HepG2 (cell line): ENCODE measurements around the gene TBC1D22A. TPM values are rescaled to one million over a fixed set of nuclear protein-coding genes. Genes with fewer than 3 reads are reported as not detected.
"Not testable (repeated sequence)": the region's sequence is repeated elsewhere in the genome, so short reads cannot be mapped to it uniquely, and the experiment has no call there.

Source experiments
- ATAC-seq: fragments of 200-7000 bp; cut with Tn5 transposase; 3 replicates; pipeline ENCODE4 v1.9.1; 2020; ENCODE audit warnings: mild to moderate bottlenecking, moderate library complexity
- BruUV-seq: library from RNA; stranded (reverse); fragments of 400-500 nt; replicated peaks from 2 replicates; lab custom pipeline; 2021; lab: Mats Ljungman, UMichigan
- CTCF ChIA-PET: fragments of 300-600 bp; formaldehyde crosslinking; extraction: SDS; loops from one replicate; lab custom pipeline; 2021; ENCODE audit warnings: low total read pairs, inconsistent platforms, low intra/inter-chr PET ratio; lab: Yijun Ruan, JAX
- POLR2A ChIA-PET: fragments of 350-600 bp; sonication (Branson Sonifier 250); formaldehyde crosslinking; loops from one replicate; lab custom pipeline; 2020; ENCODE audit warnings: antibody characterized with exemption, inconsistent platforms; lab: Yijun Ruan, JAX
- DNase-seq: peaks from one replicate; pipeline ENCODE4 v3.0.0-alpha.2; 2015; ENCODE audit warnings: low spot score
- FAIRE-seq: peaks from 3 replicates; lab custom pipeline; 2011; peaks lifted over from hg19 to GRCh38; lab: Jason Lieb, UNC
- H2AFZ ChIP-seq: one replicate; pipeline ENCODE4 v1.6.1; 2011; ENCODE audit warnings: low read length, inconsistent platforms
- H3K27ac ChIP-seq: fragments of 300-600 bp; 3 replicates; pipeline ENCODE4 v1.8.0; 2011; ENCODE audit warnings: mixed run types, mild to moderate bottlenecking, mixed read lengths, low read length, inconsistent platforms; ENCODE audit not compliant: insufficient read depth; ENCODE audit errors: extremely low read length
- H3K27me3 ChIP-seq, 2 experiments: fragments of 200-600 bp in 1 of 2; 2 replicates in 1 of 2; 3 replicates in 1 of 2; pipeline versions ENCODE4 v1.6.0 to v1.8.0; 2011; ENCODE audit warnings: low read length in 2 of 2, mild to moderate bottlenecking in 2 of 2, moderate library complexity in 2 of 2, inconsistent platforms in 1 of 2; ENCODE audit not compliant: insufficient read depth in 2 of 2, control insufficient read depth in 1 of 2
- H3K36me3 ChIP-seq, 2 experiments: fragments of 200-600 bp in 1 of 2; replicated peaks in 1 of 2; 2 replicates in 1 of 2; 3 replicates in 1 of 2; pipeline versions ENCODE4 v1.5.1 to v1.8.0; 2011; ENCODE audit warnings: low read length in 2 of 2, inconsistent platforms in 1 of 2; ENCODE audit not compliant: insufficient read depth in 2 of 2, control insufficient read depth in 1 of 2
- H3K4me1 ChIP-seq: 2 replicates; pipeline ENCODE4 v1.5.1; 2012; ENCODE audit warnings: low read length, inconsistent platforms; ENCODE audit not compliant: insufficient read depth
- H3K4me2 ChIP-seq: 2 replicates; pipeline ENCODE4 v1.6.0; 2011; ENCODE audit warnings: low read depth, low read length, inconsistent platforms
- H3K4me3 ChIP-seq, 3 experiments: fragments of 200-600 bp in 1 of 3; sonication (generic), shearing (Covaris generic) in 1 of 3; replicated peaks in 1 of 3; 2 replicates each; pipeline ENCODE4 v1.5.1; 2011 to 2016; ENCODE audit warnings: low read length in 3 of 3, inconsistent platforms in 2 of 3, low read depth in 2 of 3, mild to moderate bottlenecking in 2 of 3, control low read depth in 1 of 3, mixed read lengths in 1 of 3; ENCODE audit not compliant: insufficient read depth in 1 of 3
- H3K79me2 ChIP-seq: one replicate; pipeline ENCODE4 v1.6.1; 2011; ENCODE audit warnings: low read length, inconsistent platforms; ENCODE audit not compliant: insufficient read depth
- H3K9ac ChIP-seq: 2 replicates; pipeline ENCODE4 v1.6.0; 2011; ENCODE audit warnings: mild to moderate bottlenecking, low read depth, low read length, inconsistent platforms; ENCODE audit not compliant: insufficient read depth
- H3K9me3 ChIP-seq: 2 replicates; pipeline ENCODE4 v1.5.1; 2012; ENCODE audit warnings: mild to moderate bottlenecking, low read length
- H4K20me1 ChIP-seq: 2 replicates; pipeline ENCODE4 v1.6.0; 2011; ENCODE audit warnings: inconsistent platforms, mild to moderate bottlenecking, low read length, moderate library complexity; ENCODE audit not compliant: insufficient read depth
- ATF2 ChIP-seq: sonication (generic); formaldehyde crosslinking; IDR thresholded peaks from 2 replicates; pipeline ENCODE4 v1.4.0; 2020; ENCODE audit warnings: missing genetic modification reagents
- EZH2 ChIP-seq: conservative IDR thresholded peaks from 2 replicates; pipeline ENCODE4 v1.6.1; 2012; ENCODE audit warnings: mild to moderate bottlenecking, low read depth, low read length, moderate library complexity
- GABPB1 ChIP-seq: IDR thresholded peaks from 2 replicates; pipeline ENCODE4 v1.6.1; 2016; ENCODE audit warnings: mild to moderate bottlenecking, missing genetic modification reagents, moderate library complexity, missing compliant biosample characterization
- HOXA7 ChIP-seq: sonication (generic); formaldehyde crosslinking; IDR thresholded peaks from 2 replicates; pipeline ENCODE4 v1.8.1; 2022; ENCODE audit warnings: mild to moderate bottlenecking, missing genetic modification reagents, moderate library complexity
- NCOA1 ChIP-seq: sonication (generic); formaldehyde crosslinking; IDR thresholded peaks from 2 replicates; pipeline ENCODE4 v1.9.0; 2021; ENCODE audit warnings: missing genetic modification reagents
- PCBP2 ChIP-seq: fragments of 200-400 bp; formaldehyde crosslinking; optimal IDR thresholded peaks from 2 replicates; pipeline ENCODE3; 2018; ENCODE audit warnings: low read length, low read depth; ENCODE audit not compliant: poor library complexity, severe bottlenecking
- SOX13 ChIP-seq, 3 experiments: fragments of 450-650 bp in 1 of 3; sonication (generic) in 1 of 3; formaldehyde crosslinking in 1 of 3; IDR thresholded peaks in 2 of 3; conservative IDR thresholded peaks in 1 of 3; 2 replicates each; pipeline versions ENCODE4 v1.5.0 to v1.6.1; 2016 to 2020; ENCODE audit warnings: antibody characterized with exemption in 1 of 3, mild to moderate bottlenecking in 1 of 3, missing compliant biosample characterization in 1 of 3, missing genetic modification reagents in 1 of 3, moderate library complexity in 1 of 3
- ZMYM2 ChIP-seq: sonication (generic); formaldehyde crosslinking; IDR thresholded peaks from 2 replicates; pipeline ENCODE4 v1.8.0; 2022; ENCODE audit warnings: mild to moderate bottlenecking, missing genetic modification reagents
- ZNF234 ChIP-seq: sonication (generic); formaldehyde crosslinking; conservative IDR thresholded peaks from 2 replicates; pipeline ENCODE4 v1.5.1; 2020; ENCODE audit warnings: mild to moderate bottlenecking, missing genetic modification reagents
- ZNF33A ChIP-seq: sonication (generic); formaldehyde crosslinking; IDR thresholded peaks from 2 replicates; pipeline ENCODE4 v1.5.1; 2020; ENCODE audit warnings: missing genetic modification reagents, mild to moderate bottlenecking, moderate library complexity, borderline replicate concordance
- WGBS: methylation state at CpG from one replicate; pipeline ENCODE4 v1.1.6; 2017; ENCODE audit warnings: low lambda C conversion rate; 5-methylcytosine and 5-hydroxymethylcytosine counted together
- in situ Hi-C: cut with HindIII; loops from 2 replicates; pipeline ENCODE4 v1.10.0; 2017; ENCODE audit warnings: low pct_unique_long_range_greater_than_20kb; ENCODE audit not compliant: extremely low pct_ligation_motif_present
- intact Hi-C: fragments of 100-400 bp; cut with micrococcal nuclease; formaldehyde crosslinking; loops from one replicate; pipeline ENCODE4 v1.10.0; 2022; ENCODE audit not compliant: unreplicated experiment
- polyA plus RNA-seq, 8 experiments: library from polyadenylated mRNA; depleted of rRNA in 3 of 8; stranded (reverse) in 7 of 8; unstranded in 1 of 8; fragments of >200 nt; fragmentation: Illumina TruSeq in 4 of 8; extraction: Trizol in 4 of 8; gene quantifications; 2 replicates each; pipeline versions ENCODE4 v1.2.1 to v1.2.3, GENCODE V29; 2011 to 2016; ENCODE audit warnings: low read depth in 4 of 8, missing spikeins in 1 of 8, mixed read lengths in 1 of 8; ENCODE audit not compliant: insufficient read depth in 1 of 8
- total RNA-seq, 5 experiments: library from RNA; depleted of rRNA; stranded (reverse); fragments of >200 nt; fragmentation: Illumina TruSeq; extraction: Trizol; gene quantifications; 2 replicates each; pipeline ENCODE4 v1.2.3, GENCODE V29; 2016; ENCODE audit warnings: low read depth in 1 of 5
- TF ChIP-seq, protein P1 (sequence below): IDR thresholded peaks from 2 replicates; pipeline ENCODE4 v1.6.1; 2012; ENCODE audit warnings: low read depth, low read length, improper control_type of control experiment
- TF ChIP-seq, protein P2 (sequence below): IDR thresholded peaks from 2 replicates; pipeline ENCODE4 v1.6.1; 2016; ENCODE audit warnings: missing compliant biosample characterization, missing genetic modification reagents, borderline replicate concordance

Gene TBC1D22A
- total and polyA plus RNA-seq, 2 of the 13 experiments (the other 11 are each of a cell fraction or from before 2014, with no cell fraction given) = 17.3 to 18.0 TPM

GRCh38 chr22:47049736-47050400 lies 287.4 kb downstream of the TBC1D22A start:
- H3K79me2 ChIP-seq, H4K20me1 ChIP-seq, H3K4me2 ChIP-seq, H3K27ac ChIP-seq, in situ Hi-C loops, DNase-seq, H3K36me3 ChIP-seq, FAIRE-seq, H3K9me3 ChIP-seq, H3K9ac ChIP-seq, POLR2A ChIA-PET, BruUV-seq, H3K27me3 ChIP-seq, H2AFZ ChIP-seq, CTCF ChIA-PET, H3K4me3 ChIP-seq, intact Hi-C loops, ATAC-seq: not testable (repeated sequence)
- H3K4me1 ChIP-seq = peaks cover 24% of the 10 kb centered on the region
- WGBS = 96% methylated on average over 17 of the region's 17 CpGs

DNA sequence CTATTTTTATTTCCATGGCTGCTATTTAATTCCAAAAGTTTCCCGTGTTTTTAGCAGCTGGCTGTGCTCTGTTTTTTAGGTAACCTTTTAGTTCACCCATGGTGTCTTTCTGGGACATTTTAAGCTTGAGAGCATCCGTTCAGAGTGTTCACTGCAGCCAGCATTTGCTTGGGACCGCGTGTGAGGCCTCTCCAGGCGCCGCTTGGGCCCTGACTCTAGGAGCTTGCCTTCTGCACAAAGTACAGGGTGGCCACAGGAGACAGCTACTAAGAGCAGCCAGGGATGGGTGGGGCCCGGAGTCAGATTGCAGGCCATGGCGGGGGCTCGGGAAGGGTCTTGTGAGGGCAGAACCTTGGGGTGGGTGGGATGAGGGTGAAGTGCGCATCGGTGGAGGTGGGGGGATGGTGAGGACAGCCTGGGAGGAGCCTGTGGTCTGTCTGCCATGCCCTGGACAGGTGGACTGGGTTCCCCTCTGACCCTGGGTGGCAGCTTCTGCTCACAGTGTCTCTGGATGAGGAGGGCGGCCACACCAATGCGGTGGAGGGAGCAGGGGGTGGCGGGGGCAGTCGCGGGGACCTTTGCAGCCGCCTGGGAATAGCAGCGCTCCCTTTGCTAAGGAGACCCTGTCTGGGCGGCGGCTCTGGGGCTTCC lies 288.1 kb downstream of the TBC1D22A start:
- DNase-seq = no peak
- H4K20me1 ChIP-seq = no peaks in the 10 kb centered on the region
- H3K4me2 ChIP-seq = no peak overlapping the region
- H3K9ac ChIP-seq = no peak overlapping the region
- in situ Hi-C loops (no loop called here), intact Hi-C loops (no loop called here)
- H3K4me1 ChIP-seq = peaks cover 24% of the 10 kb centered on the region
- H3K27me3 ChIP-seq = no peaks in the 10 kb centered on the region
- H2AFZ ChIP-seq = no peak overlapping the region
- H3K79me2 ChIP-seq = no peaks in the 10 kb centered on the region
- BruUV-seq = no TSS peak
- ChIA-PET CTCF (no interaction called here), POLR2A (no interaction called here)
- FAIRE-seq = no peak
- H3K27ac ChIP-seq = no peak overlapping the region
- no peak overlapping the region for H3K4me3 ChIP-seq
- peaks cover 6 to 9% of the 10 kb centered on the region in 2 experiments; a peak in 2 of 5 replicates for H3K36me3 ChIP-seq
- 96% methylated on average over 15 of the region's 20 CpGs for WGBS
- no peak for ATAC-seq
- no peaks in the 10 kb centered on the region for H3K9me3 ChIP-seq
- TF ChIP-seq, protein P1, sequence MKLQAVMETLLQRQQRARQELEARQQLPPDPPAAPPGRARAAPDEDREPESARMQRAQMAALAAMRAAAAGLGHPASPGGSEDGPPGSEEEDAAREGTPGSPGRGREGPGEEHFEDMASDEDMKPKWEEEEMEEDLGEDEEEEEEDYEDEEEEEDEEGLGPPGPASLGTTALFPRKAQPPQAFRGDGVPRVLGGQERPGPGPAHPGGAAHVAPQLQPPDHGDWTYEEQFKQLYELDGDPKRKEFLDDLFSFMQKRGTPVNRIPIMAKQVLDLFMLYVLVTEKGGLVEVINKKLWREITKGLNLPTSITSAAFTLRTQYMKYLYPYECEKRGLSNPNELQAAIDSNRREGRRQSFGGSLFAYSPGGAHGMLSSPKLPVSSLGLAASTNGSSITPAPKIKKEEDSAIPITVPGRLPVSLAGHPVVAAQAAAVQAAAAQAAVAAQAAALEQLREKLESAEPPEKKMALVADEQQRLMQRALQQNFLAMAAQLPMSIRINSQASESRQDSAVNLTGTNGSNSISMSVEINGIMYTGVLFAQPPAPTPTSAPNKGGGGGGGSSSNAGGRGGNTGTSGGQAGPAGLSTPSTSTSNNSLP = no peak
- TF ChIP-seq SOX13 (IDR thresholded peaks at IDR 0.05) = no peak
- no peak for TF ChIP-seq SOX13 (CRISPR knock-in tag; conservative IDR thresholded peaks at IDR 0.05 in 1 of 2, IDR thresholded peaks at IDR 0.05 in 1 of 2)
- TF ChIP-seq ZNF234 (CRISPR knock-in tag) = no peak
- no peak for TF ChIP-seq ZMYM2 (CRISPR knock-in tag)
- TF ChIP-seq EZH2 = no peak
- TF ChIP-seq HOXA7 = no peak
- no peak for TF ChIP-seq PCBP2
- no peak for TF ChIP-seq ATF2 (CRISPR knock-in tag)
- TF ChIP-seq, protein P2, sequence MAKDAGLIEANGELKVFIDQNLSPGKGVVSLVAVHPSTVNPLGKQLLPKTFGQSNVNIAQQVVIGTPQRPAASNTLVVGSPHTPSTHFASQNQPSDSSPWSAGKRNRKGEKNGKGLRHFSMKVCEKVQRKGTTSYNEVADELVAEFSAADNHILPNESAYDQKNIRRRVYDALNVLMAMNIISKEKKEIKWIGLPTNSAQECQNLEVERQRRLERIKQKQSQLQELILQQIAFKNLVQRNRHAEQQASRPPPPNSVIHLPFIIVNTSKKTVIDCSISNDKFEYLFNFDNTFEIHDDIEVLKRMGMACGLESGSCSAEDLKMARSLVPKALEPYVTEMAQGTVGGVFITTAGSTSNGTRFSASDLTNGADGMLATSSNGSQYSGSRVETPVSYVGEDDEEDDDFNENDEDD (CRISPR knock-in tag) = no peak
- no peak for TF ChIP-seq ZNF33A (CRISPR knock-in tag)
- TF ChIP-seq NCOA1 = no peak
- TF ChIP-seq GABPB1 = no peak
